Neuronal stem cell (in vitro differentiated cells): ENCODE results near the gene LDB2.

Source experiments
- DNase-seq: peaks from one replicate; pipeline ENCODE4 v3.0.0-alpha.2; 2013; ENCODE audit warnings: low spot score
- H2AFZ ChIP-seq: one replicate; pipeline ENCODE4 v1.6.1; 2013; ENCODE audit warnings: mild to moderate bottlenecking, low read length, inconsistent platforms
- H2AK5ac ChIP-seq: 2 replicates; pipeline ENCODE4 v1.6.1; 2013; ENCODE audit warnings: low read depth, mild to moderate bottlenecking, inconsistent platforms, low read length, moderate library complexity, mixed read lengths
- H2BK120ac ChIP-seq: 2 replicates; pipeline ENCODE4 v1.6.1; 2013; ENCODE audit warnings: low read depth, mild to moderate bottlenecking, inconsistent platforms, low read length, moderate library complexity, mixed read lengths
- H2BK12ac ChIP-seq: one replicate; pipeline ENCODE4 v1.6.1; 2013; ENCODE audit warnings: low read length, inconsistent platforms
- H2BK15ac ChIP-seq: 2 replicates; pipeline ENCODE4 v1.6.1; 2013; ENCODE audit warnings: mild to moderate bottlenecking, low read length, inconsistent platforms, mixed read lengths
- H2BK5ac ChIP-seq: one replicate; pipeline ENCODE4 v1.6.1; 2013; ENCODE audit warnings: inconsistent platforms, mild to moderate bottlenecking, low read length, moderate library complexity
- H3K14ac ChIP-seq: one replicate; pipeline ENCODE4 v1.6.1; 2013; ENCODE audit warnings: low read length, inconsistent platforms
- H3K18ac ChIP-seq: 2 replicates; pipeline ENCODE4 v1.6.1; 2013; ENCODE audit warnings: low read length, inconsistent platforms
- H3K23ac ChIP-seq: 2 replicates; pipeline ENCODE4 v1.6.1; 2013; ENCODE audit warnings: low read depth, mild to moderate bottlenecking, mixed read lengths, low read length, inconsistent platforms; ENCODE audit not compliant: poor library complexity
- H3K27ac ChIP-seq: replicated peaks from 3 replicates; pipeline ENCODE4 v1.5.1; 2013; ENCODE audit warnings: low read length, inconsistent platforms
- H3K27me3 ChIP-seq, 3 experiments: 2 replicates each; pipeline ENCODE4 v1.6.1; 2013; ENCODE audit warnings: low read length in 3 of 3, mild to moderate bottlenecking in 2 of 3, inconsistent platforms in 1 of 3, low read depth in 1 of 3, mixed read lengths in 1 of 3, moderate library complexity in 1 of 3; ENCODE audit not compliant: control insufficient read depth in 3 of 3, insufficient read depth in 3 of 3
- H3K36me3 ChIP-seq, 2 donors: replicated peaks in 1 of 2; 2 replicates each; pipeline ENCODE4 v1.6.1; 2013; ENCODE audit warnings: low read length in 2 of 2; ENCODE audit not compliant: control insufficient read depth in 2 of 2, insufficient read depth in 2 of 2
- H3K4ac ChIP-seq: 2 replicates; pipeline ENCODE4 v1.6.1; 2013; ENCODE audit warnings: inconsistent platforms, mild to moderate bottlenecking, low read length, moderate library complexity
- H3K4me1 ChIP-seq, 2 donors: 1 replicate in 1 of 2; 2 replicates in 1 of 2; pipeline ENCODE4 v1.6.1; 2013; ENCODE audit warnings: low read length in 2 of 2, low read depth in 1 of 2; ENCODE audit not compliant: control insufficient read depth in 2 of 2, insufficient read depth in 1 of 2
- H3K4me2 ChIP-seq: one replicate; pipeline ENCODE4 v1.6.1; 2013; ENCODE audit warnings: mild to moderate bottlenecking, low read length, inconsistent platforms; ENCODE audit not compliant: insufficient read depth, poor library complexity, severe bottlenecking
- H3K4me3 ChIP-seq, 2 donors: 2 replicates each; pipeline ENCODE4 v1.5.1; 2013; ENCODE audit warnings: low read length in 2 of 2, mild to moderate bottlenecking in 2 of 2, inconsistent platforms in 1 of 2, moderate library complexity in 1 of 2
- H3K79me1 ChIP-seq: one replicate; pipeline ENCODE4 v1.6.1; 2013; ENCODE audit warnings: low read depth, mild to moderate bottlenecking, inconsistent platforms, low read length, moderate library complexity
- H3K9ac ChIP-seq: one replicate; pipeline ENCODE4 v1.6.1; 2013; ENCODE audit warnings: mild to moderate bottlenecking, low read depth, low read length, inconsistent platforms; ENCODE audit not compliant: poor library complexity
- H3K9me3 ChIP-seq, 2 donors: replicated peaks in 1 of 2; 2 replicates each; pipeline versions ENCODE3 to v1.6.1; 2013; ENCODE audit warnings: low read length in 2 of 2, mild to moderate bottlenecking in 2 of 2, inconsistent platforms in 1 of 2, low read depth in 1 of 2, mixed read lengths in 1 of 2, moderate library complexity in 1 of 2; ENCODE audit not compliant: control insufficient read depth in 2 of 2, insufficient read depth in 1 of 2
- H4K8ac ChIP-seq: one replicate; pipeline ENCODE4 v1.6.1; 2013; ENCODE audit warnings: low read depth, mild to moderate bottlenecking, inconsistent platforms, low read length, moderate library complexity
- H4K91ac ChIP-seq: one replicate; pipeline ENCODE4 v1.6.1; 2013; ENCODE audit warnings: low read length, low read depth, mild to moderate bottlenecking, inconsistent platforms; ENCODE audit not compliant: poor library complexity
- WGBS, 2 donors: extraction: QIAGEN DNeasy Blood & Tissue Kit; methylation state at CpG; one replicate each; pipeline ENCODE4 v1.1.7; 2013; ENCODE audit warnings: missing lambda C conversion rate in 2 of 2, mixed read lengths in 1 of 2; ENCODE audit not compliant: insufficient read length in 2 of 2, insufficient replicate concordance in 1 of 2; ENCODE audit errors: extremely low coverage in 2 of 2; 5-methylcytosine and 5-hydroxymethylcytosine counted together

Gene LDB2

GRCh38 chr4:16464651-16465050 lies 433.8 kb downstream of the LDB2 start:
- Histone ChIP-seq H3K27me3 (no peaks in the 10 kb centered on the region), H2AK5ac (no peak overlapping the region), H4K8ac (no peak overlapping the region), H3K27ac (no peak overlapping the region), H2BK12ac (no peak overlapping the region), H3K14ac (no peak overlapping the region), H3K23ac (no peak overlapping the region), H2BK5ac (no peak overlapping the region), H3K9ac (no peak overlapping the region), H3K79me1 (no peaks in the 10 kb centered on the region), H3K36me3 (no peaks in the 10 kb centered on the region), H4K91ac (no peak overlapping the region), H3K18ac (no peak overlapping the region), H2BK120ac (no peak overlapping the region), H3K4me3 (no peak overlapping the region), H2BK15ac (no peak overlapping the region), H2AFZ (no peak overlapping the region), H3K9me3 (no peaks in the 10 kb centered on the region), H3K4ac (no peak overlapping the region), H3K4me1 (peaks cover 0 to 2% of the 10 kb centered on the region in 2 donors), H3K4me2 (no peak overlapping the region)
- DNase-seq: no peak
- WGBS, 2 donors: no CpG with 5 or more reads among the region's 2 CpGs

GRCh38 chr4:16462656-16463055 lies 435.8 kb downstream of the LDB2 start:
- Histone ChIP-seq H3K14ac (no peak overlapping the region), H4K91ac (no peak overlapping the region), H3K79me1 (no peaks in the 10 kb centered on the region), H2BK120ac (no peak overlapping the region), H3K9ac (no peak overlapping the region), H3K18ac (no peak overlapping the region), H2AFZ (no peak overlapping the region), H3K4me3 (no peak overlapping the region), H3K9me3 (no peaks in the 10 kb centered on the region), H3K27ac (no peak overlapping the region), H2BK15ac (no peak overlapping the region), H3K4me1 (peaks cover 0 to 2% of the 10 kb centered on the region in 2 donors), H4K8ac (no peak overlapping the region), H2BK12ac (no peak overlapping the region), H3K36me3 (no peaks in the 10 kb centered on the region), H3K23ac (no peak overlapping the region), H3K4ac (no peak overlapping the region), H2BK5ac (no peak overlapping the region), H3K27me3 (no peaks in the 10 kb centered on the region), H3K4me2 (no peak overlapping the region), H2AK5ac (no peak overlapping the region)
- no peak for DNase-seq
- WGBS, 2 donors: no CpG with 5 or more reads among the region's 3 CpGs

GRCh38 chr4:16461362-16461761 lies 437.1 kb downstream of the LDB2 start:
- no CpG with 5 or more reads among the region's 1 CpG for WGBS, 2 donors
- Histone ChIP-seq H3K4me2 (no peak overlapping the region), H3K79me1 (no peaks in the 10 kb centered on the region), H2BK5ac (no peak overlapping the region), H2BK12ac (no peak overlapping the region), H3K9me3 (no peaks in the 10 kb centered on the region), H2BK15ac (no peak overlapping the region), H3K14ac (no peak overlapping the region), H3K27ac (no peak overlapping the region), H3K36me3 (no peaks in the 10 kb centered on the region), H3K4ac (no peak overlapping the region), H2AK5ac (no peak overlapping the region), H2BK120ac (no peak overlapping the region), H3K9ac (no peak overlapping the region), H4K8ac (no peak overlapping the region), H3K4me3 (no peak overlapping the region), H3K27me3 (no peaks in the 10 kb centered on the region), H3K18ac (no peak overlapping the region), H4K91ac (no peak overlapping the region), H2AFZ (no peak overlapping the region), H3K4me1 (peaks cover 0 to 2% of the 10 kb centered on the region in 2 donors), H3K23ac (no peak overlapping the region)
- DNase-seq: no peak

DNA sequence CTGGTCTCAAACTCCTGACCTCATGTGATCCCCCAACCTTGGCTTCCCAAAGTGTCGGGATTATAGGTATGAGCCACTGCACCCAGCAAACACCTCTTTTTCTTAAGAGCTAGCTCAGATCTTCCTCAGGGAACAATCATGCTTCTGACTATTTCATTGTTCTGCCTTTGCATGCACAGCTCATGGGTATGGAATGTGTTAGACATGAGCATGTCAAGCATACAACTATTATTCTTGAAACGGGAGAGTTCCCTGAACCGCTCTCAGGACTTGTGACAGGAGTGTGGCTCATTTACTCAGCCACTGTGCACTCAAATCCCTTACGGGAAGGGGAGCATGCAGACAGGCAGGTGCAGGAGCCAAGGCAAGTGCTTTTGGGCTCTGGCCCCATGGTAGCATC lies 440.5 kb downstream of the LDB2 start:
- Histone ChIP-seq H3K4me1 (no peaks in the 10 kb centered on the region), H2AFZ (no peak overlapping the region), H3K36me3 (no peaks in the 10 kb centered on the region), H3K4me2 (no peak overlapping the region), H3K4me3 (no peak overlapping the region), H2BK120ac (no peak overlapping the region), H4K8ac (no peak overlapping the region), H2BK5ac (no peak overlapping the region), H3K4ac (no peak overlapping the region), H3K27me3 (no peaks in the 10 kb centered on the region), H4K91ac (no peak overlapping the region), H3K23ac (no peak overlapping the region), H3K14ac (no peak overlapping the region), H3K18ac (no peak overlapping the region), H3K9me3 (no peaks in the 10 kb centered on the region), H3K27ac (no peak overlapping the region), H2BK12ac (no peak overlapping the region), H3K79me1 (no peaks in the 10 kb centered on the region), H2BK15ac (no peak overlapping the region), H2AK5ac (no peak overlapping the region), H3K9ac (no peak overlapping the region)
- no peak for DNase-seq
- no CpG with 5 or more reads among the region's 4 CpGs for WGBS, 2 donors
